CD14-positive monocyte (primary cell): ENCODE data around the gene KREMEN1. TPM values are rescaled to one million over a fixed set of nuclear protein-coding genes. Genes with fewer than 3 reads are reported as not detected.

Source experiments
- DNase-seq, 3 donors: peaks; one replicate each; pipeline ENCODE4 v3.0.0-alpha.2; 2011 to 2022
- H2AFZ ChIP-seq: 2 replicates; pipeline ENCODE4 v1.6.0; 2012; ENCODE audit warnings: mild to moderate bottlenecking, low read depth, low read length, inconsistent platforms; ENCODE audit not compliant: insufficient read depth, poor library complexity, severe bottlenecking
- H3K27ac ChIP-seq, 2 donors: 1 replicate in 1 of 2; 2 replicates in 1 of 2; pipeline ENCODE4 v1.5.1; 2012 to 2013; ENCODE audit warnings: low read length in 2 of 2, control low read depth in 1 of 2, inconsistent platforms in 1 of 2, low read depth in 1 of 2, mild to moderate bottlenecking in 1 of 2
- H3K27me3 ChIP-seq, 2 donors: one replicate each; pipeline versions ENCODE4 v1.6.0 to v1.6.1; 2011 to 2013; ENCODE audit warnings: low read length in 2 of 2; ENCODE audit not compliant: control insufficient read depth in 2 of 2, insufficient read depth in 2 of 2
- H3K36me3 ChIP-seq, 2 donors: replicated peaks in 1 of 2; 1 replicate in 1 of 2; 2 replicates in 1 of 2; pipeline versions ENCODE4 v1.5.1 to v1.6.1; 2012 to 2013; ENCODE audit warnings: low read length in 2 of 2, control low read depth in 1 of 2, inconsistent platforms in 1 of 2, mild to moderate bottlenecking in 1 of 2; ENCODE audit not compliant: insufficient read depth in 2 of 2, control insufficient read depth in 1 of 2
- H3K4me1 ChIP-seq, 2 donors: 1 replicate in 1 of 2; 2 replicates in 1 of 2; pipeline versions ENCODE4 v1.5.1 to v1.6.1; 2012 to 2013; ENCODE audit warnings: low read length in 2 of 2, control low read depth in 1 of 2, inconsistent platforms in 1 of 2, mild to moderate bottlenecking in 1 of 2, moderate library complexity in 1 of 2; ENCODE audit not compliant: insufficient read depth in 2 of 2, control insufficient read depth in 1 of 2
- H3K4me2 ChIP-seq: replicated peaks from 2 replicates; pipeline ENCODE3; 2012; ENCODE audit warnings: low read length, moderate library complexity, mild to moderate bottlenecking; ENCODE audit not compliant: poor library complexity, severe bottlenecking; ENCODE audit errors: extremely low read depth
- H3K4me3 ChIP-seq, 3 experiments: fragments of 200-600 bp in 1 of 3; sonication (generic) in 1 of 3; replicated peaks in 1 of 3; 1 replicate in 2 of 3; 2 replicates in 1 of 3; pipeline ENCODE4 v1.5.1; 2011 to 2013; ENCODE audit warnings: low read length in 3 of 3, mild to moderate bottlenecking in 3 of 3, control low read depth in 2 of 3, low read depth in 2 of 3, inconsistent platforms in 1 of 3, moderate library complexity in 1 of 3
- H3K79me2 ChIP-seq: 2 replicates; pipeline ENCODE4 v1.6.0; 2012; ENCODE audit warnings: mild to moderate bottlenecking, control low read depth, inconsistent platforms, low read length, moderate library complexity; ENCODE audit not compliant: insufficient read depth
- H3K9ac ChIP-seq: 2 replicates; pipeline ENCODE4 v1.6.0; 2017; ENCODE audit warnings: low read length, mild to moderate bottlenecking; ENCODE audit not compliant: insufficient read depth, poor library complexity, severe bottlenecking
- H3K9me3 ChIP-seq, 2 donors: replicated peaks in 1 of 2; 1 replicate in 1 of 2; 2 replicates in 1 of 2; pipeline versions ENCODE4 v1.5.1 to v1.6.1; 2012 to 2013; ENCODE audit warnings: low read length in 2 of 2, control low read depth in 1 of 2; ENCODE audit not compliant: control insufficient read depth in 1 of 2, insufficient read depth in 1 of 2
- H4K20me1 ChIP-seq: 2 replicates; pipeline ENCODE4 v1.6.0; 2012; ENCODE audit warnings: mild to moderate bottlenecking, low read length, control low read depth, moderate library complexity; ENCODE audit not compliant: insufficient read depth
- H3K27ac Mint-ChIP-seq, 7 donors: one replicate each; pipeline ENCODE4 v1.8.0; 2020; ENCODE audit warnings: mild to moderate bottlenecking in 7 of 7, mixed read lengths in 7 of 7, moderate library complexity in 6 of 7, inconsistent platforms in 2 of 7
- H3K27me3 Mint-ChIP-seq, 3 donors: one replicate each; pipeline ENCODE4 v1.8.0; 2021 to 2022; ENCODE audit warnings: low read depth in 3 of 3, mild to moderate bottlenecking in 3 of 3, mixed read lengths in 3 of 3, moderate library complexity in 3 of 3, inconsistent platforms in 1 of 3
- H3K36me3 Mint-ChIP-seq, 2 donors: one replicate each; pipeline ENCODE4 v1.8.0; 2020; ENCODE audit warnings: mixed read lengths in 2 of 2, inconsistent platforms in 1 of 2, mild to moderate bottlenecking in 1 of 2
- H3K4me1 Mint-ChIP-seq: one replicate; pipeline ENCODE4 v1.8.0; 2020; ENCODE audit warnings: mild to moderate bottlenecking, mixed read lengths
- H3K4me3 Mint-ChIP-seq, 2 donors: one replicate each; pipeline ENCODE4 v1.8.0; 2020; ENCODE audit warnings: mild to moderate bottlenecking in 2 of 2, mixed read lengths in 2 of 2, moderate library complexity in 1 of 2
- H3K9me3 Mint-ChIP-seq, 7 donors: one replicate each; pipeline ENCODE4 v1.8.0; 2020 to 2022; ENCODE audit warnings: mixed read lengths in 7 of 7, mild to moderate bottlenecking in 6 of 7, moderate library complexity in 6 of 7, inconsistent platforms in 2 of 7
- WGBS: methylation state at CpG from one replicate; pipeline ENCODE4 v1.1.5; 2013; ENCODE audit warnings: missing lambda C conversion rate; ENCODE audit not compliant: insufficient coverage; 5-methylcytosine and 5-hydroxymethylcytosine counted together
- intact Hi-C, 2 donors: fragments of 100-400 bp; cut with micrococcal nuclease; formaldehyde crosslinking; loops; one replicate each; pipeline versions ENCODE4 v1.15.0 to v1.15.1; 2023
- polyA plus RNA-seq, 3 donors: library from polyadenylated mRNA; depleted of rRNA in 1 of 3; unstranded in 2 of 3; stranded (reverse) in 1 of 3; fragments of 300-500 nt in 2 of 3; fragments of >200 nt in 1 of 3; fragmentation: Illumina TruSeq in 2 of 3; gene quantifications; 1 replicate in 2 of 3; 2 replicates in 1 of 3; pipeline ENCODE4 v1.2.3, GENCODE V29; 2012 to 2021
- TF ChIP-seq, protein P1 (sequence below): fragments of 200-600 bp; IDR thresholded peaks from one replicate; pipeline ENCODE4 v1.8.0; 2022; ENCODE audit warnings: antibody characterized with exemption, mild to moderate bottlenecking

The KREMEN1 gene
- polyA plus RNA-seq, 3 donors = 0.47 to 1.6 (median 0.69) TPM

- Mint-ChIP-seq H3K4me3 (no peak overlapping the region), H3K4me1 (no peaks in the 10 kb centered on the region), H3K9me3 (peaks cover 0 to 5% (median 3%) of the 10 kb centered on the region in 7 donors), H3K36me3 (no peaks in the 10 kb centered on the region), H3K27ac (no peak overlapping the region), H3K27me3 (peaks cover 0 to 5% (median 0%) of the 10 kb centered on the region in 3 donors)
- Histone ChIP-seq H3K9ac (no peak overlapping the region), H3K4me1 (no peaks in the 10 kb centered on the region), H3K36me3 (no peaks in the 10 kb centered on the region), H3K79me2 (no peaks in the 10 kb centered on the region), H2AFZ (no peak overlapping the region), H3K4me3 (no peak overlapping the region), H3K27me3 (no peaks in the 10 kb centered on the region), H3K4me2 (no peak overlapping the region), H3K27ac (no peak overlapping the region), H4K20me1 (no peaks in the 10 kb centered on the region), H3K9me3 (no peaks in the 10 kb centered on the region)
- WGBS = 95% methylated on average over 10 of the region's 10 CpGs
- no peak for DNase-seq
- TF ChIP-seq, protein P1, sequence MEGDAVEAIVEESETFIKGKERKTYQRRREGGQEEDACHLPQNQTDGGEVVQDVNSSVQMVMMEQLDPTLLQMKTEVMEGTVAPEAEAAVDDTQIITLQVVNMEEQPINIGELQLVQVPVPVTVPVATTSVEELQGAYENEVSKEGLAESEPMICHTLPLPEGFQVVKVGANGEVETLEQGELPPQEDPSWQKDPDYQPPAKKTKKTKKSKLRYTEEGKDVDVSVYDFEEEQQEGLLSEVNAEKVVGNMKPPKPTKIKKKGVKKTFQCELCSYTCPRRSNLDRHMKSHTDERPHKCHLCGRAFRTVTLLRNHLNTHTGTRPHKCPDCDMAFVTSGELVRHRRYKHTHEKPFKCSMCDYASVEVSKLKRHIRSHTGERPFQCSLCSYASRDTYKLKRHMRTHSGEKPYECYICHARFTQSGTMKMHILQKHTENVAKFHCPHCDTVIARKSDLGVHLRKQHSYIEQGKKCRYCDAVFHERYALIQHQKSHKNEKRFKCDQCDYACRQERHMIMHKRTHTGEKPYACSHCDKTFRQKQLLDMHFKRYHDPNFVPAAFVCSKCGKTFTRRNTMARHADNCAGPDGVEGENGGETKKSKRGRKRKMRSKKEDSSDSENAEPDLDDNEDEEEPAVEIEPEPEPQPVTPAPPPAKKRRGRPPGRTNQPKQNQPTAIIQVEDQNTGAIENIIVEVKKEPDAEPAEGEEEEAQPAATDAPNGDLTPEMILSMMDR = no peak
- intact Hi-C loops = no loop called here
These were observed 118.1 kb downstream of the KREMEN1 start for GRCh38 chr22:29190918-29191317.

DNA sequence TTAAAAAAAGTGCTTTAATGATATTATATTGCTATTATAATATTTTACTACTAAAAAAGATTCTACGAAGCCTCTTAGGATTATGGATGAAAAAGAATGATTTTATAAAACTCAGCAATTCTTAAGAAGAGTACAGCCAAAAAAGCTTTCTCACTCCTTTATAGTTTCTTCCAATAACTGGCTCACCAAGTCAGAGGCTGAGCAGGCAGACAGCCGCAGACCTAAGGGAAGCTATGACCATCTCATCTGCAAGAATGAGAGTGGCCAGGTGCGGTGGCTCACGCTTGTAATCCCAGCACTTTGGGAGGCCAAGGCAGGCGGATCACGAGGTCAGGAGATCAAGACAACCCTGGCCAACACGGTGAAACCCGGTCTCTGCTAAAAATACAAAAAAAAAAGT, 120.2 kb downstream of the KREMEN1 start:
- no peaks in the 10 kb centered on the region for H3K36me3 ChIP-seq
- no peaks in the 10 kb centered on the region for H3K4me1 Mint-ChIP-seq

More for the DNA sequence above, 120.2 kb downstream of the KREMEN1 start:
- no peaks in the 10 kb centered on the region for H3K27me3 ChIP-seq
- Mint-ChIP-seq H3K36me3 (no peaks in the 10 kb centered on the region), H3K27me3 (peaks cover 0 to 5% (median 3%) of the 10 kb centered on the region in 3 donors), H3K9me3 (peaks cover 0 to 5% (median 3%) of the 10 kb centered on the region in 7 donors), H3K27ac (no peak overlapping the region), H3K4me3 (no peak overlapping the region)
- H4K20me1 ChIP-seq = no peaks in the 10 kb centered on the region
- H3K27ac ChIP-seq = no peak overlapping the region
- H3K79me2 ChIP-seq = no peaks in the 10 kb centered on the region
- no peak for DNase-seq
- WGBS = 96% methylated on average over 7 of the region's 8 CpGs
- TF ChIP-seq, protein P1 = no peak
- no peaks in the 10 kb centered on the region for H3K4me1 ChIP-seq
- H3K9ac ChIP-seq = no peak overlapping the region
- intact Hi-C loops = no loop called here
- H3K4me2 ChIP-seq = no peak overlapping the region
- no peaks in the 10 kb centered on the region for H3K9me3 ChIP-seq
- H3K4me3 ChIP-seq = no peak overlapping the region
- no peak overlapping the region for H2AFZ ChIP-seq
